ENCODE measurements around the gene RBM4B.

Gene RBM4B

GRCh38 chr11:66717925-66718319, 40.2 kb upstream of the RBM4B start:
- Histone ChIP-seq H3K9ac (ENCODE audit: low read length) (no peak overlapping the region), H3K27me3 (ENCODE audit: control insufficient read depth, insufficient read depth, low read length) (no peaks in the 10 kb centered on the region), H3K36me3 (ENCODE audit: control insufficient read depth, insufficient read depth, low read length) (no peaks in the 10 kb centered on the region), H3K4me3 (ENCODE audit: low read length) (no peak overlapping the region), H3K27ac (ENCODE audit: low read depth, low read length) (no peak overlapping the region), H3K4me1 (ENCODE audit: control insufficient read depth, insufficient read depth, low read length) (no peaks in the 10 kb centered on the region)

- Histone ChIP-seq H3K27ac (ENCODE audit: low read depth, low read length) (no peak overlapping the region), H3K36me3 (ENCODE audit: control insufficient read depth, insufficient read depth, low read length) (no peaks in the 10 kb centered on the region), H3K27me3 (ENCODE audit: control insufficient read depth, insufficient read depth, low read length) (no peaks in the 10 kb centered on the region), H3K4me3 (ENCODE audit: low read length) (no peak overlapping the region), H3K9ac (ENCODE audit: low read length) (no peak overlapping the region), H3K4me1 (ENCODE audit: control insufficient read depth, insufficient read depth, low read length) (no peaks in the 10 kb centered on the region)
Observed at GRCh38 chr11:66716996-66717395, 39.3 kb upstream of the RBM4B start.

- H3K27ac ChIP-seq (ENCODE audit: low read depth, low read length), result no peak overlapping the region
- no peaks in the 10 kb centered on the region for H3K27me3 ChIP-seq (ENCODE audit: control insufficient read depth, insufficient read depth, low read length)
- no peaks in the 10 kb centered on the region for H3K36me3 ChIP-seq (ENCODE audit: control insufficient read depth, insufficient read depth, low read length)
- H3K4me1 ChIP-seq (ENCODE audit: control insufficient read depth, insufficient read depth, low read length), result no peaks in the 10 kb centered on the region
- H3K9ac ChIP-seq (ENCODE audit: low read length), result no peak overlapping the region
- no peak overlapping the region for H3K4me3 ChIP-seq (ENCODE audit: low read length)
Observed at GRCh38 chr11:66715346-66716085, 37.8 kb upstream of the RBM4B start.

- Histone ChIP-seq H3K4me3 (ENCODE audit: low read length) (no peak overlapping the region), H3K27ac (ENCODE audit: low read depth, low read length) (no peak overlapping the region), H3K9ac (ENCODE audit: low read length) (no peak overlapping the region), H3K27me3 (ENCODE audit: control insufficient read depth, insufficient read depth, low read length) (no peaks in the 10 kb centered on the region), H3K4me1 (ENCODE audit: control insufficient read depth, insufficient read depth, low read length) (no peaks in the 10 kb centered on the region), H3K36me3 (ENCODE audit: control insufficient read depth, insufficient read depth, low read length) (no peaks in the 10 kb centered on the region)
Observed at GRCh38 chr11:66713746-66714480, 36.2 kb upstream of the RBM4B start.

- no peaks in the 10 kb centered on the region for H3K36me3 ChIP-seq (ENCODE audit: control insufficient read depth, insufficient read depth, low read length)
- H3K9ac ChIP-seq (ENCODE audit: low read length), result no peak overlapping the region
- H3K27me3 ChIP-seq (ENCODE audit: control insufficient read depth, insufficient read depth, low read length), result no peaks in the 10 kb centered on the region
- H3K4me3 ChIP-seq (ENCODE audit: low read length), result no peak overlapping the region
- H3K4me1 ChIP-seq (ENCODE audit: control insufficient read depth, insufficient read depth, low read length), result no peaks in the 10 kb centered on the region
- no peak overlapping the region for H3K27ac ChIP-seq (ENCODE audit: low read depth, low read length)
Observed at GRCh38 chr11:66710384-66710930, 32.8 kb upstream of the RBM4B start.

- Histone ChIP-seq H3K4me1 (ENCODE audit: control insufficient read depth, insufficient read depth, low read length) (no peaks in the 10 kb centered on the region), H3K36me3 (ENCODE audit: control insufficient read depth, insufficient read depth, low read length) (no peaks in the 10 kb centered on the region), H3K4me3 (ENCODE audit: low read length) (no peak overlapping the region), H3K9ac (ENCODE audit: low read length) (no peak overlapping the region), H3K27ac (ENCODE audit: low read depth, low read length) (no peak overlapping the region), H3K27me3 (ENCODE audit: control insufficient read depth, insufficient read depth, low read length) (no peaks in the 10 kb centered on the region)
Observed at GRCh38 chr11:66708701-66709100, 31.0 kb upstream of the RBM4B start.

GRCh38 chr11:66708094-66708493, 30.4 kb upstream of the RBM4B start:
- H3K27me3 ChIP-seq (ENCODE audit: control insufficient read depth, insufficient read depth, low read length), result no peaks in the 10 kb centered on the region
- no peak overlapping the region for H3K4me3 ChIP-seq (ENCODE audit: low read length)
- no peak overlapping the region for H3K27ac ChIP-seq (ENCODE audit: low read depth, low read length)
- H3K9ac ChIP-seq (ENCODE audit: low read length), result no peak overlapping the region
- no peaks in the 10 kb centered on the region for H3K4me1 ChIP-seq (ENCODE audit: control insufficient read depth, insufficient read depth, low read length)
- no peaks in the 10 kb centered on the region for H3K36me3 ChIP-seq (ENCODE audit: control insufficient read depth, insufficient read depth, low read length)

- Histone ChIP-seq H3K36me3 (ENCODE audit: control insufficient read depth, insufficient read depth, low read length) (no peaks in the 10 kb centered on the region), H3K27me3 (ENCODE audit: control insufficient read depth, insufficient read depth, low read length) (no peaks in the 10 kb centered on the region), H3K27ac (ENCODE audit: low read depth, low read length) (no peak overlapping the region), H3K4me1 (ENCODE audit: control insufficient read depth, insufficient read depth, low read length) (no peaks in the 10 kb centered on the region), H3K4me3 (ENCODE audit: low read length) (no peak overlapping the region), H3K9ac (ENCODE audit: low read length) (no peak overlapping the region)
Observed at GRCh38 chr11:66707486-66707885, 29.8 kb upstream of the RBM4B start.

GRCh38 chr11:66706989-66707388, 29.3 kb upstream of the RBM4B start:
- no peak overlapping the region for H3K27ac ChIP-seq (ENCODE audit: low read depth, low read length)
- no peaks in the 10 kb centered on the region for H3K4me1 ChIP-seq (ENCODE audit: control insufficient read depth, insufficient read depth, low read length)
- H3K27me3 ChIP-seq (ENCODE audit: control insufficient read depth, insufficient read depth, low read length), result no peaks in the 10 kb centered on the region
- H3K9ac ChIP-seq (ENCODE audit: low read length), result no peak overlapping the region
- no peak overlapping the region for H3K4me3 ChIP-seq (ENCODE audit: low read length)
- H3K36me3 ChIP-seq (ENCODE audit: control insufficient read depth, insufficient read depth, low read length), result no peaks in the 10 kb centered on the region

- Histone ChIP-seq H3K36me3 (ENCODE audit: control insufficient read depth, insufficient read depth, low read length) (no peaks in the 10 kb centered on the region), H3K4me1 (ENCODE audit: control insufficient read depth, insufficient read depth, low read length) (no peaks in the 10 kb centered on the region), H3K27me3 (ENCODE audit: control insufficient read depth, insufficient read depth, low read length) (no peaks in the 10 kb centered on the region), H3K9ac (ENCODE audit: low read length) (no peak overlapping the region), H3K4me3 (ENCODE audit: low read length) (no peak overlapping the region), H3K27ac (ENCODE audit: low read depth, low read length) (no peak overlapping the region)
Observed at GRCh38 chr11:66705587-66706335, 28.1 kb upstream of the RBM4B start.

GRCh38 chr11:66704659-66705360, 27.1 kb upstream of the RBM4B start:
- Histone ChIP-seq H3K27me3 (ENCODE audit: control insufficient read depth, insufficient read depth, low read length) (no peaks in the 10 kb centered on the region), H3K36me3 (ENCODE audit: control insufficient read depth, insufficient read depth, low read length) (no peaks in the 10 kb centered on the region), H3K27ac (ENCODE audit: low read depth, low read length) (no peak overlapping the region), H3K4me3 (ENCODE audit: low read length) (no peak overlapping the region), H3K9ac (ENCODE audit: low read length) (no peak overlapping the region), H3K4me1 (ENCODE audit: control insufficient read depth, insufficient read depth, low read length) (no peaks in the 10 kb centered on the region)
